ENCODE data around the gene OLFML2A. TPM values are rescaled to one million over a fixed set of nuclear protein-coding genes. Genes with fewer than 3 reads are reported as not detected.
"Not testable (repeated sequence)": the region's sequence is repeated elsewhere in the genome, so short reads cannot be mapped to it uniquely, and the experiment has no call there.

OLFML2A gene
- total and polyA plus RNA-seq, 2 of the 13 experiments (the other 11 are each of a cell fraction or from before 2014, with no cell fraction given) = 0.01 to 0.02 TPM

GRCh38 chr9:124771867-124772679, 4.9 kb upstream of the OLFML2A start (continued):
- TF ChIP-seq MTF2 (CRISPR knock-in tag; IDR thresholded peaks at IDR 0.05; ENCODE audit: borderline replicate concordance) (no peak), GABPB1 (CRISPR knock-in tag; IDR thresholded peaks at IDR 0.05) (peak; percentile 58), HDAC2 (CRISPR knock-in tag; IDR thresholded peaks at IDR 0.05) (peak; percentile 73; the same call in 1 of the 2 replicates), PHF21A (CRISPR knock-in tag; IDR thresholded peaks at IDR 0.05) (peak; percentile 41), ETV5 (CRISPR knock-in tag; IDR thresholded peaks at IDR 0.05; ENCODE audit: borderline replicate concordance) (peak; percentile 77), STAG1 (CRISPR knock-in tag; IDR thresholded peaks at IDR 0.05) (peak; percentile 91), ZNF33A (CRISPR knock-in tag; IDR thresholded peaks at IDR 0.05; ENCODE audit: borderline replicate concordance) (no peak), TCF7L2 (IDR thresholded peaks at IDR 0.05; ENCODE audit: low read depth, low read length) (no peak)

DNA sequence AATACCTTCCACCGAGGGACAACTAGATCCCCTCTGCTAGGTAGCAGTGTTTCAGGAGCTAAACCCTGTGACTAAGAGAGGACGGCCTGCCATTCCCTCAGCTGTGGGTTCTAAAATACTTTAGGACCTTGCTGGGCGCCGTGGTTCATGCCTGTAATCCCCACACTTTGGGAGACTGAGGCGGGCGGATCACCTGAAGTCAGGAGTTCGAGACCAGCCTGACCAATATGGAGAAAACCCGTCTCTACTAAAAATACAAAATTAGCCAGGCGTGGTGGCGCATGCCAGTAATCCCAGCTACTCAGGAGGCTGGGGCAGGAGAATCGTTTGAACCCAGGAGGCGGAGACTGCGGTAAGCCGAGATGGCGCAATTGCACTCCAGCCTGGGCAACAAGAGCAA, 4.1 kb upstream of the OLFML2A start:
- not testable (repeated sequence) for FAIRE-seq; H3K4me3 ChIP-seq (replicated peaks in 1 of 3; ENCODE audit: insufficient read depth in 1 of 3, low read depth in 2 of 3, low read length in 3 of 3); ATAC-seq; H3K9me3 ChIP-seq (ENCODE audit: low read length); DNase-seq (ENCODE audit: low spot score); H3K36me3 ChIP-seq (replicated peaks in 1 of 2; ENCODE audit: control insufficient read depth in 1 of 2, insufficient read depth in 2 of 2, low read length in 2 of 2); BruUV-seq (replicated peaks); H3K27ac ChIP-seq (ENCODE audit: extremely low read length, insufficient read depth, low read length); H2AFZ ChIP-seq (ENCODE audit: low read length); H3K9ac ChIP-seq (ENCODE audit: insufficient read depth, low read depth, low read length)
- in situ Hi-C loops (cut with HindIII; ENCODE audit: extremely low pct_ligation_motif_present, low pct_unique_long_range_greater_than_20kb) = loop anchor here (5.0 to 10.0 kb wide), 2 partner anchors 79 to 602 kb away; partner anchors contain the start of gene WDR38
- Histone ChIP-seq H3K27me3 (ENCODE audit: control insufficient read depth in 1 of 2, insufficient read depth in 2 of 2, low read length in 2 of 2) (peaks cover 2 to 22% of the 10 kb centered on the region in 2 experiments; a peak in 4 of 5 replicates), H3K4me2 (ENCODE audit: low read depth, low read length) (0 out of 2 replicates have a peak overlapping the region, but pooled peaks have one; percentile 90), H4K20me1 (ENCODE audit: insufficient read depth, low read length) (peaks cover 17% of the 10 kb centered on the region; the same call in 1 of the 2 replicates), H3K4me1 (ENCODE audit: insufficient read depth, low read length) (peaks cover 48% of the 10 kb centered on the region), H3K79me2 (ENCODE audit: insufficient read depth, low read length) (peaks cover 25% of the 10 kb centered on the region)
- WGBS (ENCODE audit: low lambda C conversion rate) = 91% methylated on average over 13 of the region's 15 CpGs
- intact Hi-C loops (cut with micrococcal nuclease; ENCODE audit: unreplicated experiment) = loop anchor here (10.0 kb wide), 2 partner anchors 372 to 602 kb away; partner anchors contain the start of gene SCAI
- POLR2A ChIA-PET = interaction anchor here (3.3 to 5.4 kb wide), 2 partner anchors 83 to 89 kb away, joined by 26 to 39 read pairs; partner anchors contain the start of genes ARPC5L and RPL35
- CTCF ChIA-PET (ENCODE audit: low intra/inter-chr PET ratio, low total read pairs) = interaction anchor here (1.6 to 5.0 kb wide), 2 partner anchors 61 to 80 kb away, joined by 5 to 167 read pairs; partner anchors contain the start of gene WDR38

Measured in HepG2 (cell line).